HEK293 (cell line): ENCODE data around the gene AP5S1.

Experiments
- CTCF ChIA-PET: fragments of 350-600 bp; formaldehyde crosslinking; extraction: SDS; loops from one replicate; lab custom pipeline; 2021; ENCODE audit warnings: antibody characterized with exemption; lab: Yijun Ruan, JAX
- POLR2A ChIA-PET: fragments of 300-600 bp; formaldehyde crosslinking; extraction: SDS; loops from one replicate; lab custom pipeline; 2020; ENCODE audit warnings: antibody characterized with exemption, inconsistent platforms; lab: Yijun Ruan, JAX
- H3K27ac ChIP-seq: fragments of 200-500 bp; sonication (Bioruptor generic); 2 replicates; pipeline ENCODE4 v1.5.1; 2014; ENCODE audit warnings: low read depth, low read length, control low read depth, inconsistent platforms; ENCODE audit errors: extremely low read depth
- H3K36me3 ChIP-seq, 2 experiments: fragments of 200-500 bp in 1 of 2; sonication (Bioruptor generic) in 1 of 2; 1 replicate in 1 of 2; 2 replicates in 1 of 2; pipeline ENCODE4 v1.5.1; 2014 to 2017; ENCODE audit warnings: inconsistent platforms in 2 of 2, low read length in 2 of 2; ENCODE audit not compliant: control insufficient read depth in 2 of 2, insufficient read depth in 1 of 2
- H3K4me1 ChIP-seq: fragments of 200-500 bp; sonication (Bioruptor generic); 2 replicates; pipeline ENCODE4 v1.5.1; 2014; ENCODE audit warnings: mild to moderate bottlenecking, low read length, inconsistent platforms; ENCODE audit not compliant: control insufficient read depth, insufficient read depth
- H3K4me3 ChIP-seq: 2 replicates; pipeline ENCODE4 v1.5.1; 2011; ENCODE audit warnings: low read depth, mild to moderate bottlenecking, control low read depth, low read length, moderate library complexity
- H3K9me3 ChIP-seq: fragments of 200-500 bp; sonication (Bioruptor generic); 2 replicates; pipeline ENCODE4 v1.5.1; 2014; ENCODE audit warnings: low read depth, low read length, inconsistent platforms; ENCODE audit not compliant: control insufficient read depth, insufficient read depth
- CTCF ChIP-seq: fragments of 450-650 bp; formaldehyde crosslinking; IDR thresholded peaks from 2 replicates; pipeline ENCODE4 v1.5.1; 2016; ENCODE audit warnings: missing biosample characterization, missing genetic modification characterization
- GFI1B ChIP-seq: fragments of 450-650 bp; formaldehyde crosslinking; IDR thresholded peaks from 2 replicates; pipeline ENCODE4 v1.5.1; 2016; ENCODE audit warnings: missing biosample characterization, missing genetic modification characterization
- INSM2 ChIP-seq: fragments of 450-650 bp; formaldehyde crosslinking; IDR thresholded peaks from 2 replicates; pipeline ENCODE4 v1.5.1; 2016; ENCODE audit warnings: missing biosample characterization, missing genetic modification characterization
- KLF8 ChIP-seq: fragments of 450-650 bp; formaldehyde crosslinking; IDR thresholded peaks from 2 replicates; pipeline ENCODE4 v1.5.1; 2016; ENCODE audit warnings: missing biosample characterization, missing genetic modification characterization
- MYNN ChIP-seq: fragments of 450-650 bp; formaldehyde crosslinking; IDR thresholded peaks from 2 replicates; pipeline ENCODE4 v1.5.1; 2016; ENCODE audit warnings: missing biosample characterization, missing genetic modification characterization, borderline replicate concordance
- SP7 ChIP-seq: fragments of 450-650 bp; formaldehyde crosslinking; IDR thresholded peaks from 2 replicates; pipeline ENCODE4 v1.5.1; 2016; ENCODE audit warnings: missing biosample characterization, missing genetic modification characterization
- ZBTB21 ChIP-seq: fragments of 450-650 bp; formaldehyde crosslinking; IDR thresholded peaks from 2 replicates; pipeline ENCODE4 v1.5.1; 2017; ENCODE audit warnings: missing biosample characterization, missing genetic modification characterization
- ZNF146 ChIP-seq: fragments of 450-650 bp; formaldehyde crosslinking; IDR thresholded peaks from 2 replicates; pipeline ENCODE4 v1.5.1; 2016; ENCODE audit warnings: missing biosample characterization, missing genetic modification characterization
- ZNF157 ChIP-seq: fragments of 450-650 bp; formaldehyde crosslinking; IDR thresholded peaks from 2 replicates; pipeline ENCODE4 v1.5.1; 2016; ENCODE audit warnings: missing biosample characterization, missing genetic modification characterization
- ZNF16 ChIP-seq: fragments of 450-650 bp; formaldehyde crosslinking; IDR thresholded peaks from 2 replicates; pipeline ENCODE4 v1.5.1; 2016; ENCODE audit warnings: low read depth, missing biosample characterization, missing genetic modification characterization
- ZNF391 ChIP-seq: fragments of 450-650 bp; formaldehyde crosslinking; IDR thresholded peaks from 2 replicates; pipeline ENCODE4 v1.5.1; 2016; ENCODE audit warnings: low read depth, missing biosample characterization, missing genetic modification characterization, borderline replicate concordance
- ZNF473 ChIP-seq: fragments of 450-650 bp; formaldehyde crosslinking; IDR thresholded peaks from 2 replicates; pipeline ENCODE4 v1.5.1; 2017; ENCODE audit warnings: missing biosample characterization, missing genetic modification characterization
- ZNF510 ChIP-seq: fragments of 450-650 bp; formaldehyde crosslinking; IDR thresholded peaks from 2 replicates; pipeline ENCODE4 v1.5.1; 2018; ENCODE audit warnings: mild to moderate bottlenecking, missing genetic modification characterization, missing biosample characterization; ENCODE audit not compliant: insufficient replicate concordance
- ZNF529 ChIP-seq: fragments of 450-650 bp; formaldehyde crosslinking; IDR thresholded peaks from 2 replicates; pipeline ENCODE4 v1.5.1; 2017; ENCODE audit warnings: missing genetic modification characterization, missing biosample characterization; ENCODE audit not compliant: insufficient replicate concordance
- ZNF585B ChIP-seq: fragments of 450-650 bp; formaldehyde crosslinking; IDR thresholded peaks from 2 replicates; pipeline ENCODE4 v1.5.1; 2016; ENCODE audit warnings: missing biosample characterization, missing genetic modification characterization
- ZNF677 ChIP-seq: fragments of 450-650 bp; IDR thresholded peaks from 2 replicates; pipeline ENCODE4 v1.5.0; 2018; ENCODE audit warnings: missing biosample characterization, mild to moderate bottlenecking, missing genetic modification characterization, moderate library complexity
- ZNF76 ChIP-seq: fragments of 450-650 bp; formaldehyde crosslinking; IDR thresholded peaks from 2 replicates; pipeline ENCODE4; 2016; ENCODE audit warnings: low read depth, missing biosample characterization, missing genetic modification characterization, borderline replicate concordance
- ZNF768 ChIP-seq: fragments of 450-650 bp; formaldehyde crosslinking; IDR thresholded peaks from 2 replicates; pipeline ENCODE4 v1.5.1; 2018; ENCODE audit warnings: missing biosample characterization, mild to moderate bottlenecking, missing genetic modification characterization
- ZXDB ChIP-seq: fragments of 450-650 bp; formaldehyde crosslinking; IDR thresholded peaks from 2 replicates; pipeline ENCODE4 v1.5.1; 2016; ENCODE audit warnings: missing biosample characterization, missing genetic modification characterization
- TF ChIP-seq, protein P1 (sequence below): fragments of 450-650 bp; formaldehyde crosslinking; IDR thresholded peaks from 2 replicates; pipeline ENCODE4 v1.5.1; 2016; ENCODE audit warnings: missing biosample characterization, missing genetic modification characterization
- TF ChIP-seq, protein P2 (sequence below): fragments of 450-650 bp; formaldehyde crosslinking; IDR thresholded peaks from 2 replicates; pipeline ENCODE4 v1.5.1; 2016; ENCODE audit warnings: missing biosample characterization, missing genetic modification characterization

AP5S1 gene

DNA sequence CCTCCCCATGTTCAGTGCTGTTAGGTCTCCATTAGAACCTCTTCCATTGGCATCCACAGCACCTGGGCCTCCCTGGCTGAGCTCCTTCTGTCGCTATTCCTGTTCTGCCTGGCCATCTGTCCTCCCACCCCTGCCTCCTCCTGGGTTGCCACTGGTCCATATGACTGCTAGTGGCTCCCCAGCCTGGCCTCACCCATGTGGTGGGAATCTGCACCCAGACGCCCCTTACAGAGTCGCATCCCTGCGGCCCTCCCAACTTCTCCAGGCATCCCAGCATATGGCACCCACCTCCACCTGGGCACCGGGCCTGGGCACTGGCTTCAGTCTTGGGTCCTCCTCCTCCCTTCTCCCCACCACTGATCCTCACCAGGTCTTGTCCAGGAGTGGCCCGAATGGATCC, 16.5 kb upstream of the AP5S1 start:
- Histone ChIP-seq H3K9me3 (no peaks in the 10 kb centered on the region), H3K27ac (no peak overlapping the region), H3K4me1 (peaks cover 18% of the 10 kb centered on the region), H3K4me3 (no peak overlapping the region), H3K36me3 (peaks cover 26 to 75% of the 10 kb centered on the region in 2 experiments)
- CTCF ChIA-PET: no interaction called here
- no peak for TF ChIP-seq ZNF768 (tag by site-specific recombination)
- POLR2A ChIA-PET: no interaction called here

DNA sequence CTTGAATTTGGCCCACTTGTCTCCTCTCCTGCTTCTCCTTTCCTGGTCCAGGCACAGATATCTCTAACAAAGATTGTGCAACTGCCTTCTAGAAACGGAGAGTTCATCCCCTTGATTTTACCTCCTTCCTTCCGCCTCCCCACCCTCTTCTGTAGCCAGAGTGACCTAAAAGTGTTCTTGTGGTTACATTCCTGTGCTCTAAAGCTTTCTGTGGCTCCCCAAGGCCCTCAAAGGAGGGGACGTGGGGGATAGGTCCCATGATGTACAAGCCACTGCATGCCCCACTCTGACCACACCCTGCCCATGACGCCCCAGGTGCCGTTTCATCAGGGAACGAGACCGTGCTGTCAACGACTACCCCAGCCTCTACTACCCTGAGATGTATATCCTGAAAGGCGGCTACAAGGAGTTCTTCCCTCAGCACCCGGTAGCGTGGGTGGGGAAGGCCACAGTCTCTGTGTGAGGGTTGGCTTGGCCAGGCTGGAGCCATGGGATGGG, 16.0 kb upstream of the AP5S1 start:
- H3K4me3 ChIP-seq: no peak overlapping the region
- H3K27ac ChIP-seq: no peak overlapping the region
- H3K36me3 ChIP-seq: peaks cover 26 to 70% of the 10 kb centered on the region in 2 experiments
- H3K4me1 ChIP-seq: peaks cover 18% of the 10 kb centered on the region
- CTCF ChIA-PET: interaction anchor here (2.0 kb wide), 1 partner anchor 93 kb away, joined by 5 read pairs; no protein-coding TSS in a partner anchor
- TF ChIP-seq ZNF16 (tag by site-specific recombination) (peak; percentile 27; the same call in 1 of the 2 replicates), ZNF157 (peak; percentile 73), MYNN (no peak)
- TF ChIP-seq, all 188 proteins: peak for 2
- POLR2A ChIA-PET: interaction anchor here (1.2 to 1.6 kb wide), 2 partner anchors 8 to 16 kb away, joined by 4 to 12 read pairs; partner anchors contain the start of genes AP5S1 and CDC25B
- no peaks in the 10 kb centered on the region for H3K9me3 ChIP-seq

GRCh38 chr20:3804781-3805180, 15.6 kb upstream of the AP5S1 start:
- CTCF ChIA-PET: interaction anchor here (1.2 to 2.0 kb wide), 2 partner anchors 15 to 94 kb away, joined by 5 to 6 read pairs; partner anchors contain the start of gene AP5S1
- H3K27ac ChIP-seq: no peak overlapping the region
- no peak overlapping the region for H3K4me3 ChIP-seq
- POLR2A ChIA-PET: interaction anchor here (1.1 to 1.6 kb wide), 3 partner anchors 9 to 16 kb away, joined by 3 to 12 read pairs (median 4); partner anchors contain the start of genes AP5S1 and CDC25B
- peaks cover 26 to 65% of the 10 kb centered on the region in 2 experiments for H3K36me3 ChIP-seq
- no peaks in the 10 kb centered on the region for H3K9me3 ChIP-seq
- TF ChIP-seq CTCF (tag by site-specific recombination) (no peak), INSM2 (no peak), ZNF768 (tag by site-specific recombination) (no peak), ZNF677 (tag by site-specific recombination) (no peak), SP7 (tag by site-specific recombination) (no peak), ZNF510 (tag by site-specific recombination) (no peak)
- TF ChIP-seq, protein P1, sequence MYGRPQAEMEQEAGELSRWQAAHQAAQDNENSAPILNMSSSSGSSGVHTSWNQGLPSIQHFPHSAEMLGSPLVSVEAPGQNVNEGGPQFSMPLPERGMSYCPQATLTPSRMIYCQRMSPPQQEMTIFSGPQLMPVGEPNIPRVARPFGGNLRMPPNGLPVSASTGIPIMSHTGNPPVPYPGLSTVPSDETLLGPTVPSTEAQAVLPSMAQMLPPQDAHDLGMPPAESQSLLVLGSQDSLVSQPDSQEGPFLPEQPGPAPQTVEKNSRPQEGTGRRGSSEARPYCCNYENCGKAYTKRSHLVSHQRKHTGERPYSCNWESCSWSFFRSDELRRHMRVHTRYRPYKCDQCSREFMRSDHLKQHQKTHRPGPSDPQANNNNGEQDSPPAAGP (tag by site-specific recombination): no peak
- H3K4me1 ChIP-seq: peaks cover 18% of the 10 kb centered on the region

DNA sequence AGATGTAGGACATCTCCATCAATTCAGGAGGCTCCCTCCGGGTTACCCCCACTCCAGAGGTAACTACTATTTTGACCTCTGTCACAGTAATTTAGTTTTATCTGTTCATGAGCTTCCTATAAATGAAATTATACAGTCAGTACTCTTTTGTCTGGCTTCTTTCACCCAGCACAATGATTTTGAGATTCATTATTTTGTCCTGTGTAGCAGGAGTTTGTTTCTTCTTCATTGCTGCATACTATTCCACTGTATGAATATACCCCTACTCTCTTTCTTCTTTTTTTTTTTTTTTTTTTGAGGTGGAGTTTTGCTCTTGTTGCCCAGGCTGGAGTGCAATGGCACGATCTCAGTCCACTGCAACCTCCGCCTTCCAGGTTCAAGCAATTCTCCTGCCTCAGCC, 11.8 kb upstream of the AP5S1 start:
- POLR2A ChIA-PET: interaction anchor here (0.7 to 1.2 kb wide), 2 partner anchors 10 to 71 kb away, joined by 4 read pairs; no protein-coding TSS in a partner anchor
- CTCF ChIA-PET: no interaction called here
- Histone ChIP-seq H3K27ac (peak overlapping the region; percentile 62), H3K4me3 (no peak overlapping the region), H3K4me1 (peaks cover 33% of the 10 kb centered on the region), H3K9me3 (no peaks in the 10 kb centered on the region), H3K36me3 (peaks cover 10 to 28% of the 10 kb centered on the region in 2 experiments; a peak in 2 of 3 replicates)
- TF ChIP-seq ZNF677 (tag by site-specific recombination): no peak
- 0 out of 2 replicates have a peak, but pooled peaks have one; percentile 6 for TF ChIP-seq ZXDB (tag by site-specific recombination)
- TF ChIP-seq GFI1B (tag by site-specific recombination): no peak
- TF ChIP-seq ZNF76 (tag by site-specific recombination): no peak
- no peak for TF ChIP-seq ZBTB21 (tag by site-specific recombination)
- no peak for TF ChIP-seq KLF8 (tag by site-specific recombination)
- no peak for TF ChIP-seq ZNF473 (tag by site-specific recombination)
- TF ChIP-seq, protein P2, sequence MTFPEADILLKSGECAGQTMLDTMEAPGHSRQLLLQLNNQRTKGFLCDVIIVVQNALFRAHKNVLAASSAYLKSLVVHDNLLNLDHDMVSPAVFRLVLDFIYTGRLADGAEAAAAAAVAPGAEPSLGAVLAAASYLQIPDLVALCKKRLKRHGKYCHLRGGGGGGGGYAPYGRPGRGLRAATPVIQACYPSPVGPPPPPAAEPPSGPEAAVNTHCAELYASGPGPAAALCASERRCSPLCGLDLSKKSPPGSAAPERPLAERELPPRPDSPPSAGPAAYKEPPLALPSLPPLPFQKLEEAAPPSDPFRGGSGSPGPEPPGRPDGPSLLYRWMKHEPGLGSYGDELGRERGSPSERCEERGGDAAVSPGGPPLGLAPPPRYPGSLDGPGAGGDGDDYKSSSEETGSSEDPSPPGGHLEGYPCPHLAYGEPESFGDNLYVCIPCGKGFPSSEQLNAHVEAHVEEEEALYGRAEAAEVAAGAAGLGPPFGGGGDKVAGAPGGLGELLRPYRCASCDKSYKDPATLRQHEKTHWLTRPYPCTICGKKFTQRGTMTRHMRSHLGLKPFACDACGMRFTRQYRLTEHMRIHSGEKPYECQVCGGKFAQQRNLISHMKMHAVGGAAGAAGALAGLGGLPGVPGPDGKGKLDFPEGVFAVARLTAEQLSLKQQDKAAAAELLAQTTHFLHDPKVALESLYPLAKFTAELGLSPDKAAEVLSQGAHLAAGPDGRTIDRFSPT: no peak
- TF ChIP-seq ZNF585B (tag by site-specific recombination): no peak
- no peak for TF ChIP-seq ZNF391 (tag by site-specific recombination)
- TF ChIP-seq ZNF146 (tag by site-specific recombination): peak; percentile 100
- TF ChIP-seq ZNF529: no peak
